HUES64 (cell line): Measurements from ENCODE around the gene METTL24. TPM values are rescaled to one million over a fixed set of nuclear protein-coding genes. Genes with fewer than 3 reads are reported as not detected.
A peak's percentile ranks its signal among the peaks of the same experiment; 100 is the strongest.

ENCODE experiments used
- H3K27ac ChIP-seq: 2 replicates; pipeline ENCODE4 v1.7.0; 2013; ENCODE audit warnings: low read depth, low read length, inconsistent platforms
- H3K27me3 ChIP-seq: 2 replicates; pipeline ENCODE4 v1.6.1; 2013; ENCODE audit warnings: mild to moderate bottlenecking, low read length; ENCODE audit not compliant: insufficient read depth
- H3K36me3 ChIP-seq: 2 replicates; pipeline ENCODE4 v1.6.1; 2013; ENCODE audit warnings: mild to moderate bottlenecking, low read length; ENCODE audit not compliant: insufficient read depth
- H3K4me1 ChIP-seq: 2 replicates; pipeline ENCODE4 v1.6.1; 2013; ENCODE audit warnings: mild to moderate bottlenecking, low read length, moderate library complexity; ENCODE audit not compliant: insufficient read depth
- H3K4me3 ChIP-seq: 2 replicates; pipeline ENCODE4 v1.5.1; 2013; ENCODE audit warnings: mild to moderate bottlenecking, low read length, moderate library complexity
- H3K9ac ChIP-seq: 2 replicates; pipeline ENCODE4 v1.6.1; 2013; ENCODE audit warnings: mild to moderate bottlenecking, low read depth, low read length
- H3K9me3 ChIP-seq: 2 replicates; pipeline ENCODE4 v1.6.1; 2013; ENCODE audit warnings: low read depth, low read length; ENCODE audit not compliant: insufficient read depth
- WGBS: fragments of 150-250, 120-280 bp; methylation state at CpG from one replicate; pipeline ENCODE4 v1.1.7; 2013; ENCODE audit warnings: missing lambda C conversion rate; 5-methylcytosine and 5-hydroxymethylcytosine counted together
- polyA plus RNA-seq, 2 experiments: library from polyadenylated mRNA; stranded (reverse); fragments of 50-300 nt; gene quantifications; one replicate each; pipeline ENCODE4 v1.2.3, GENCODE V29; 2013

Gene METTL24
- 0.45 TPM for polyA plus RNA-seq (2013, experiment 1 of 2)
- polyA plus RNA-seq (2013, experiment 2 of 2): 1.1 TPM

GRCh38 chr6:110357664-110358552 lies at the start of gene METTL24:
Gene METTL24, minus strand, starts transcription at chr6:110358349. Its CDS starts 77 bp downstream, at chr6:110358272.
- no peaks in the 10 kb centered on the region for H3K9me3 ChIP-seq
- no peak within 1 kb of the TSS for H3K27ac ChIP-seq
- 2% methylated on average over 107 of the region's 107 CpGs for WGBS
- peaks cover 46% of the 10 kb centered on the region for H3K4me1 ChIP-seq
- H3K36me3 ChIP-seq: no peaks in the 10 kb centered on the region
- H3K27me3 ChIP-seq: peaks cover 38% of the 10 kb centered on the region
- peak within 1 kb of the TSS; percentile 68 for H3K4me3 ChIP-seq
- H3K9ac ChIP-seq: peak within 1 kb of the TSS; percentile 69

- 94% methylated on average over 8 of the region's 8 CpGs for WGBS
Observed at GRCh38 chr6:110404607-110405006, 46.5 kb upstream of the METTL24 start.

GRCh38 chr6:110401585-110402176 lies 43.5 kb upstream of the METTL24 start:
- Histone ChIP-seq H3K4me3 (no peak overlapping the region), H3K4me1 (no peaks in the 10 kb centered on the region), H3K9me3 (no peaks in the 10 kb centered on the region), H3K27ac (no peak overlapping the region), H3K27me3 (no peaks in the 10 kb centered on the region), H3K36me3 (no peaks in the 10 kb centered on the region), H3K9ac (no peak overlapping the region)
- WGBS: 93% methylated on average over 2 of the region's 4 CpGs

More at GRCh38 chr6:110404607-110405006, 46.5 kb upstream of the METTL24 start:
- Histone ChIP-seq H3K36me3 (no peaks in the 10 kb centered on the region), H3K4me1 (no peaks in the 10 kb centered on the region), H3K27ac (no peak overlapping the region), H3K4me3 (no peak overlapping the region), H3K9ac (no peak overlapping the region), H3K9me3 (no peaks in the 10 kb centered on the region), H3K27me3 (no peaks in the 10 kb centered on the region)

- no peaks in the 10 kb centered on the region for H3K4me1 ChIP-seq
- WGBS: 94% methylated on average over 18 of the region's 18 CpGs
- no peak overlapping the region for H3K27ac ChIP-seq
- H3K27me3 ChIP-seq: no peaks in the 10 kb centered on the region
- no peaks in the 10 kb centered on the region for H3K9me3 ChIP-seq
- no peak overlapping the region for H3K4me3 ChIP-seq
- H3K36me3 ChIP-seq: no peaks in the 10 kb centered on the region
- no peak overlapping the region for H3K9ac ChIP-seq
Observed at GRCh38 chr6:110400208-110400607, 42.1 kb upstream of the METTL24 start.

GRCh38 chr6:110399219-110400071 lies 41.3 kb upstream of the METTL24 start:
- Histone ChIP-seq H3K4me3 (no peak overlapping the region), H3K9me3 (no peaks in the 10 kb centered on the region), H3K36me3 (no peaks in the 10 kb centered on the region), H3K27me3 (no peaks in the 10 kb centered on the region), H3K4me1 (no peaks in the 10 kb centered on the region), H3K27ac (no peak overlapping the region), H3K9ac (no peak overlapping the region)
- WGBS: 93% methylated on average over 43 of the region's 43 CpGs

- Histone ChIP-seq H3K27ac (no peak overlapping the region), H3K36me3 (no peaks in the 10 kb centered on the region), H3K9ac (no peak overlapping the region), H3K27me3 (no peaks in the 10 kb centered on the region), H3K4me3 (no peak overlapping the region), H3K4me1 (no peaks in the 10 kb centered on the region), H3K9me3 (no peaks in the 10 kb centered on the region)
- 93% methylated on average over 4 of the region's 4 CpGs for WGBS
Observed at GRCh38 chr6:110398778-110399177, 40.6 kb upstream of the METTL24 start.

GRCh38 chr6:110395221-110395620 lies 37.1 kb upstream of the METTL24 start:
- Histone ChIP-seq H3K27ac (no peak overlapping the region), H3K4me1 (no peaks in the 10 kb centered on the region), H3K4me3 (no peak overlapping the region), H3K27me3 (no peaks in the 10 kb centered on the region), H3K9ac (no peak overlapping the region), H3K36me3 (no peaks in the 10 kb centered on the region), H3K9me3 (no peaks in the 10 kb centered on the region)
- 80% methylated on average over 4 of the region's 4 CpGs for WGBS

GRCh38 chr6:110394409-110394808 lies 36.3 kb upstream of the METTL24 start:
- H3K36me3 ChIP-seq: no peaks in the 10 kb centered on the region
- H3K9me3 ChIP-seq: no peaks in the 10 kb centered on the region
- no peak overlapping the region for H3K27ac ChIP-seq
- no peaks in the 10 kb centered on the region for H3K4me1 ChIP-seq
- no peak overlapping the region for H3K9ac ChIP-seq
- H3K27me3 ChIP-seq: no peaks in the 10 kb centered on the region
- WGBS: 93% methylated on average over 4 of the region's 4 CpGs
- no peak overlapping the region for H3K4me3 ChIP-seq

GRCh38 chr6:110392727-110393126 lies 34.6 kb upstream of the METTL24 start:
- 88% methylated on average over 9 of the region's 9 CpGs for WGBS
- H3K27ac ChIP-seq: no peak overlapping the region
- H3K36me3 ChIP-seq: no peaks in the 10 kb centered on the region
- H3K4me3 ChIP-seq: no peak overlapping the region
- no peaks in the 10 kb centered on the region for H3K9me3 ChIP-seq
- no peak overlapping the region for H3K9ac ChIP-seq
- H3K27me3 ChIP-seq: no peaks in the 10 kb centered on the region
- H3K4me1 ChIP-seq: peaks cover 5% of the 10 kb centered on the region; the same call in 1 of the 2 replicates

- Histone ChIP-seq H3K27me3 (no peaks in the 10 kb centered on the region), H3K9ac (no peak overlapping the region), H3K36me3 (no peaks in the 10 kb centered on the region), H3K4me1 (peaks cover 11% of the 10 kb centered on the region), H3K27ac (no peak overlapping the region), H3K9me3 (no peaks in the 10 kb centered on the region), H3K4me3 (no peak overlapping the region)
- WGBS: 77% methylated on average over 2 of the region's 2 CpGs
Observed at GRCh38 chr6:110390404-110390803, 32.3 kb upstream of the METTL24 start.
